DND-41 (cell line): Measurements from ENCODE around the gene PRDM2.

Experiments
- ATAC-seq: fragments of 200-7000 bp; cut with Tn5 transposase; 3 replicates; pipeline ENCODE4 v1.9.1; 2021; ENCODE audit warnings: low read depth; ENCODE audit not compliant: insufficient read depth
- DNase-seq: peaks from one replicate; pipeline ENCODE4 v3.0.0-alpha.2; 2020
- H2AFZ ChIP-seq: 2 replicates; pipeline ENCODE4 v1.6.0; 2012; ENCODE audit warnings: low read depth, low read length
- H3K27ac ChIP-seq: 2 replicates; pipeline ENCODE4 v1.5.1; 2012; ENCODE audit warnings: low read length, inconsistent platforms
- H3K27me3 ChIP-seq: fragments of 200-600 bp; sonication (generic); 2 replicates; pipeline ENCODE4 v1.6.0; 2012; ENCODE audit warnings: low read length, mild to moderate bottlenecking, inconsistent platforms; ENCODE audit not compliant: insufficient read depth, poor library complexity
- H3K36me3 ChIP-seq: 2 replicates; pipeline ENCODE4 v1.5.1; 2012; ENCODE audit warnings: low read length, inconsistent platforms; ENCODE audit not compliant: insufficient read depth
- H3K4me1 ChIP-seq: 2 replicates; pipeline ENCODE4 v1.5.1; 2012; ENCODE audit warnings: mild to moderate bottlenecking, low read length; ENCODE audit not compliant: insufficient read depth
- H3K4me2 ChIP-seq: 2 replicates; pipeline ENCODE4 v1.6.0; 2012; ENCODE audit warnings: mild to moderate bottlenecking, moderate library complexity, low read length, inconsistent platforms; ENCODE audit not compliant: insufficient read depth
- H3K4me3 ChIP-seq, 2 experiments: fragments of 200-600 bp in 1 of 2; shearing (Covaris generic) in 1 of 2; 2 replicates each; pipeline ENCODE4 v1.5.1; 2012 to 2016; ENCODE audit warnings: inconsistent platforms in 2 of 2, low read length in 2 of 2, mild to moderate bottlenecking in 2 of 2, low read depth in 1 of 2, moderate library complexity in 1 of 2
- H3K79me2 ChIP-seq: 2 replicates; pipeline ENCODE4 v1.6.0; 2012; ENCODE audit warnings: low read length, inconsistent platforms; ENCODE audit not compliant: insufficient read depth
- H3K9ac ChIP-seq: 2 replicates; pipeline ENCODE4 v1.6.0; 2012; ENCODE audit warnings: low read depth, mild to moderate bottlenecking, inconsistent platforms, low read length, moderate library complexity
- H3K9me3 ChIP-seq: 2 replicates; pipeline ENCODE4 v1.5.1; 2012; ENCODE audit warnings: low read length, moderate library complexity, mild to moderate bottlenecking, inconsistent platforms; ENCODE audit not compliant: insufficient read depth, severe bottlenecking
- H4K20me1 ChIP-seq: 2 replicates; pipeline ENCODE4 v1.6.0; 2012; ENCODE audit warnings: low read length; ENCODE audit not compliant: insufficient read depth
- EZH2 ChIP-seq: IDR thresholded peaks from 3 replicates; pipeline ENCODE4 v1.6.1; 2012; ENCODE audit warnings: borderline replicate concordance, low read depth, mild to moderate bottlenecking, moderate library complexity, low read length, inconsistent platforms; ENCODE audit not compliant: severe bottlenecking
- TF ChIP-seq, protein P1 (sequence below): IDR thresholded peaks from 2 replicates; pipeline ENCODE4 v1.5.1; 2012; ENCODE audit warnings: borderline replicate concordance, low read length, moderate library complexity, mild to moderate bottlenecking; ENCODE audit not compliant: poor library complexity, severe bottlenecking; ENCODE audit errors: extremely low read depth

PRDM2 gene

DNA sequence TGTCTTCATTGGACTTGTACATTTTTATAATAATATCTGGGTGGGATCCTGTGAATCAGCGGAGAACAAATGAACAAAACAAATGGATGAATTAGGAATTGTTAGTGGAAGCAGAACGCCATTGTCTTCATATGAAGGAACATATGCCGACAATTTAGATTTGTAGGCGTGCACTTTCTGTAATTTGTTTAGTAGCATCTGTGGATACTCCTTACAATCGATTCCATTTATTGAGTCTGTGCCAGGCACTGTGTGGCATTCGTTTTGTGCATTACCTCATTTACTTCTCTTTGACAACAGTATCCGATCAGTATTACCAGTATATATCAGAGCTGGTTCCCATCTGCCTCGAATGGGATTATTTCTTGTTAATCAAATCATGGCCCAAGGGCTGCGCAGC, 61.9 kb downstream of the PRDM2 start:
- Histone ChIP-seq H3K27ac (no peak overlapping the region), H4K20me1 (peaks cover 94% of the 10 kb centered on the region), H3K27me3 (no peaks in the 10 kb centered on the region), H2AFZ (no peak overlapping the region), H3K36me3 (0 out of 2 replicates have a peak, but pooled peaks cover 7% of the 10 kb centered on the region), H3K4me1 (no peaks in the 10 kb centered on the region), H3K4me3 (no peak overlapping the region), H3K9me3 (no peaks in the 10 kb centered on the region), H3K9ac (no peak overlapping the region), H3K4me2 (no peak overlapping the region), H3K79me2 (peaks cover 100% of the 10 kb centered on the region)
- TF ChIP-seq, protein P1, sequence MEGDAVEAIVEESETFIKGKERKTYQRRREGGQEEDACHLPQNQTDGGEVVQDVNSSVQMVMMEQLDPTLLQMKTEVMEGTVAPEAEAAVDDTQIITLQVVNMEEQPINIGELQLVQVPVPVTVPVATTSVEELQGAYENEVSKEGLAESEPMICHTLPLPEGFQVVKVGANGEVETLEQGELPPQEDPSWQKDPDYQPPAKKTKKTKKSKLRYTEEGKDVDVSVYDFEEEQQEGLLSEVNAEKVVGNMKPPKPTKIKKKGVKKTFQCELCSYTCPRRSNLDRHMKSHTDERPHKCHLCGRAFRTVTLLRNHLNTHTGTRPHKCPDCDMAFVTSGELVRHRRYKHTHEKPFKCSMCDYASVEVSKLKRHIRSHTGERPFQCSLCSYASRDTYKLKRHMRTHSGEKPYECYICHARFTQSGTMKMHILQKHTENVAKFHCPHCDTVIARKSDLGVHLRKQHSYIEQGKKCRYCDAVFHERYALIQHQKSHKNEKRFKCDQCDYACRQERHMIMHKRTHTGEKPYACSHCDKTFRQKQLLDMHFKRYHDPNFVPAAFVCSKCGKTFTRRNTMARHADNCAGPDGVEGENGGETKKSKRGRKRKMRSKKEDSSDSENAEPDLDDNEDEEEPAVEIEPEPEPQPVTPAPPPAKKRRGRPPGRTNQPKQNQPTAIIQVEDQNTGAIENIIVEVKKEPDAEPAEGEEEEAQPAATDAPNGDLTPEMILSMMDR: no peak
- TF ChIP-seq EZH2: no peak
- ATAC-seq (no peak), DNase-seq (no peak)

- Histone ChIP-seq H3K9ac (no peak overlapping the region), H2AFZ (no peak overlapping the region), H4K20me1 (peaks cover 90% of the 10 kb centered on the region), H3K9me3 (no peaks in the 10 kb centered on the region), H3K36me3 (0 out of 2 replicates have a peak, but pooled peaks cover 7% of the 10 kb centered on the region), H3K4me1 (no peaks in the 10 kb centered on the region), H3K27ac (no peak overlapping the region), H3K4me3 (no peak overlapping the region), H3K79me2 (peaks cover 100% of the 10 kb centered on the region), H3K27me3 (no peaks in the 10 kb centered on the region), H3K4me2 (no peak overlapping the region)
- no peak for ATAC-seq
- no peak for DNase-seq
- TF ChIP-seq, protein P1: no peak
- TF ChIP-seq EZH2: no peak
Observed at GRCh38 chr1:13762642-13763041, 62.7 kb downstream of the PRDM2 start.

GRCh38 chr1:13763222-13763621, 63.2 kb downstream of the PRDM2 start:
- Histone ChIP-seq H3K9me3 (no peaks in the 10 kb centered on the region), H3K4me2 (no peak overlapping the region), H3K27ac (no peak overlapping the region), H3K4me1 (no peaks in the 10 kb centered on the region), H3K27me3 (no peaks in the 10 kb centered on the region), H4K20me1 (peaks cover 87% of the 10 kb centered on the region), H3K4me3 (no peak overlapping the region), H3K9ac (no peak overlapping the region), H2AFZ (no peak overlapping the region), H3K79me2 (peaks cover 100% of the 10 kb centered on the region), H3K36me3 (0 out of 2 replicates have a peak, but pooled peaks cover 7% of the 10 kb centered on the region)
- no peak for TF ChIP-seq EZH2
- TF ChIP-seq, protein P1: no peak
- ATAC-seq (no peak), DNase-seq (no peak)

GRCh38 chr1:13763991-13764390, 64.0 kb downstream of the PRDM2 start:
- 0 out of 2 replicates have a peak, but pooled peaks cover 10% of the 10 kb centered on the region for H3K36me3 ChIP-seq
- ATAC-seq (no peak), DNase-seq (no peak)
- H2AFZ ChIP-seq: no peak overlapping the region
- H3K9ac ChIP-seq: no peak overlapping the region
- TF ChIP-seq, protein P1: no peak
- TF ChIP-seq EZH2: no peak
- no peaks in the 10 kb centered on the region for H3K27me3 ChIP-seq
- no peak overlapping the region for H3K4me3 ChIP-seq
- peaks cover 89% of the 10 kb centered on the region for H4K20me1 ChIP-seq
- H3K79me2 ChIP-seq: peaks cover 100% of the 10 kb centered on the region
- H3K4me2 ChIP-seq: no peak overlapping the region
- H3K27ac ChIP-seq: no peak overlapping the region
- no peaks in the 10 kb centered on the region for H3K4me1 ChIP-seq
- H3K9me3 ChIP-seq: no peaks in the 10 kb centered on the region
